Calu3 (cell line): ENCODE data around the gene GPR183. TPM values are rescaled to one million over a fixed set of nuclear protein-coding genes. Genes with fewer than 3 reads are reported as not detected.

Experiments used
- BruUV-seq: library from RNA; stranded (reverse); fragments of 400-500 nt; replicated peaks from 2 replicates; lab custom pipeline; 2021; lab: Mats Ljungman, UMichigan
- CTCF ChIA-PET: fragments of 300-600 bp; sonication (Branson Sonifier 250); formaldehyde crosslinking; loops from one replicate; lab custom pipeline; 2022; ENCODE audit warnings: antibody characterized with exemption; lab: Charles Lee
- DNase-seq: peaks from one replicate; pipeline ENCODE4 v3.0.0; 2022
- H3K27ac Mint-ChIP-seq: one replicate; pipeline ENCODE4 v1.8.0; 2022; ENCODE audit warnings: mixed read lengths; ENCODE audit not compliant: unreplicated experiment
- H3K27me3 Mint-ChIP-seq: one replicate; pipeline ENCODE4 v1.8.0; 2022; ENCODE audit warnings: mixed read lengths; ENCODE audit not compliant: unreplicated experiment
- H3K36me3 Mint-ChIP-seq: one replicate; pipeline ENCODE4 v1.8.0; 2022; ENCODE audit warnings: mild to moderate bottlenecking, moderate library complexity, mixed read lengths; ENCODE audit not compliant: insufficient read depth, unreplicated experiment
- H3K4me1 Mint-ChIP-seq: one replicate; pipeline ENCODE4 v1.8.0; 2022; ENCODE audit warnings: mild to moderate bottlenecking, low read depth, mixed read lengths; ENCODE audit not compliant: unreplicated experiment
- H3K4me3 Mint-ChIP-seq: one replicate; pipeline ENCODE4 v1.8.0; 2022; ENCODE audit warnings: mild to moderate bottlenecking, low read depth, moderate library complexity, mixed read lengths; ENCODE audit not compliant: unreplicated experiment
- H3K9me3 Mint-ChIP-seq: one replicate; pipeline ENCODE4 v1.8.0; 2022; ENCODE audit warnings: low read depth, mixed read lengths; ENCODE audit not compliant: unreplicated experiment
- intact Hi-C: fragments of 100-400 bp; cut with micrococcal nuclease; formaldehyde crosslinking; loops from one replicate; pipeline ENCODE4 v1.10.0; 2022; ENCODE audit not compliant: unreplicated experiment
- total RNA-seq: library from RNA; stranded (reverse); gene quantifications from 2 replicates; pipeline ENCODE4 v1.2.3, GENCODE V29; 2022
- TF ChIP-seq, protein P1 (sequence below): fragments of 200-600 bp; IDR thresholded peaks from one replicate; pipeline ENCODE4 v1.8.0; 2022; ENCODE audit warnings: antibody characterized with exemption; ENCODE audit not compliant: unreplicated experiment

GPR183 gene
- total RNA-seq, 1 experiment from 2014 or later = not detected

DNA sequence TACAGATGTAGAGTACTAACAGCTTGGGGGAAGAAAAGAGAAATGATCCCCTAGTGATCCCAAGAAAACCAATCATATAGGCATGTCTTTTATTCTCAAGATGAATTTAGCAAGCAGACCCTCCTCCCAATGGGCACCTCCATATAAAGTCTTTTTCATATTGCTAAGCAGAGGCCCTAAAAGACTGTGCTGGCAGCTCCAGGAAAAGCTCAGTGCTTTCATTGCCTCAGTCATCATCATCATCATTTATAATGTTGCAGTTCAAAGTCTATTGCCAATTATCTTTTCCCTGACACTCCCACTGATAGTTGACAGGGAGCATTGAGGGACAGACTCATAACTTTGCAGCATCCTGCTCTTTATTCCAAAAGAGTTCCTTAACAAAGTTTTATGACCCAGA is 13.0 kb downstream of the GPR183 start:
- H3K27ac Mint-ChIP-seq = no peak overlapping the region
- TF ChIP-seq, protein P1, sequence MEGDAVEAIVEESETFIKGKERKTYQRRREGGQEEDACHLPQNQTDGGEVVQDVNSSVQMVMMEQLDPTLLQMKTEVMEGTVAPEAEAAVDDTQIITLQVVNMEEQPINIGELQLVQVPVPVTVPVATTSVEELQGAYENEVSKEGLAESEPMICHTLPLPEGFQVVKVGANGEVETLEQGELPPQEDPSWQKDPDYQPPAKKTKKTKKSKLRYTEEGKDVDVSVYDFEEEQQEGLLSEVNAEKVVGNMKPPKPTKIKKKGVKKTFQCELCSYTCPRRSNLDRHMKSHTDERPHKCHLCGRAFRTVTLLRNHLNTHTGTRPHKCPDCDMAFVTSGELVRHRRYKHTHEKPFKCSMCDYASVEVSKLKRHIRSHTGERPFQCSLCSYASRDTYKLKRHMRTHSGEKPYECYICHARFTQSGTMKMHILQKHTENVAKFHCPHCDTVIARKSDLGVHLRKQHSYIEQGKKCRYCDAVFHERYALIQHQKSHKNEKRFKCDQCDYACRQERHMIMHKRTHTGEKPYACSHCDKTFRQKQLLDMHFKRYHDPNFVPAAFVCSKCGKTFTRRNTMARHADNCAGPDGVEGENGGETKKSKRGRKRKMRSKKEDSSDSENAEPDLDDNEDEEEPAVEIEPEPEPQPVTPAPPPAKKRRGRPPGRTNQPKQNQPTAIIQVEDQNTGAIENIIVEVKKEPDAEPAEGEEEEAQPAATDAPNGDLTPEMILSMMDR = no peak
- H3K4me3 Mint-ChIP-seq = no peak overlapping the region
- no peaks in the 10 kb centered on the region for H3K36me3 Mint-ChIP-seq
- no peaks in the 10 kb centered on the region for H3K27me3 Mint-ChIP-seq
- no peak for DNase-seq
- CTCF ChIA-PET = no interaction called here
- H3K9me3 Mint-ChIP-seq = no peaks in the 10 kb centered on the region
- intact Hi-C loops = no loop called here
- no peaks in the 10 kb centered on the region for H3K4me1 Mint-ChIP-seq
- BruUV-seq = no TSS peak

DNA sequence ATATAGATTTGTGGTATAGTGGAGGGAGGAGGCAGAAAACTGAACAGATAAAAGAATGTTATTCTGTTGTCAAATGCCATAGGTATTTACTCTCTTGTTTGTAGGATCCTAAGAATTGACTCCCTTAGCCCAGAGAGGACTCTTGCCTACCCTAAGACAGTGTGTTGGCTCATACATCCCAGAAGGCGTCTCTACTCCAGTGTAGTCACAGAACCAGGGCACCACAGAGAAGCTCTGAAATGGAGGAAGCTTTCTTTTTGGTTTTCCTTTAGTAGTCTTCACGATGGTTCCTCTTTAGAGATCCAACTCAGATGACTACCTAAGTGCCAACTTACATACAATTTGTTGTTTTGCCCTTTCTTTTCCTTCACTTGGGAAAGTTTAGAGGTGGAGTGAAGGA is 14.0 kb downstream of the GPR183 start:
- H3K36me3 Mint-ChIP-seq = no peaks in the 10 kb centered on the region

DNA sequence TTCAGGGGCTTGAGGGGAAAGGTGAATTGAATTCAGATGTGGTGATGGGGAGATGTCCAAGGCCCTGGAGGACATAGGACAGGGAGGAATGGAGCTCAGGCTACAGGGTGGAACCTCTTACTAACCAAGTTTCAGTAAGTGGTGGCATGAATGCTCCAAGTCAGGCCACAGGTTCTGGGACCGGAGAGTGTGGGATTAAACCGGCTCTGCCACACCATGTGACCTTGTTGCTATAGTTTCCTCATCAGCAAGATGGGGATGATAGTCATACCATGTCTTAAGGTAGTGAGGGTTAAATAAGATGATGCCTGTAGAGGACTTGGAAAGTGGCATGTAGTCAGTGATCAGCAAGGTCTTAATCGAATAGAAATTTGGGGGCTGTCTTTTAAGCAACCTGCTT is 16.3 kb downstream of the GPR183 start:
- CTCF ChIA-PET = no interaction called here
- Mint-ChIP-seq H3K27me3 (no peaks in the 10 kb centered on the region), H3K4me3 (no peak overlapping the region), H3K36me3 (no peaks in the 10 kb centered on the region), H3K27ac (no peak overlapping the region), H3K9me3 (no peaks in the 10 kb centered on the region), H3K4me1 (no peaks in the 10 kb centered on the region)
- intact Hi-C loops = no loop called here
- DNase-seq = no peak
- TF ChIP-seq, protein P1 = no peak
- no TSS peak for BruUV-seq

More for the DNA sequence above, 14.0 kb downstream of the GPR183 start:
- TF ChIP-seq, protein P1 = no peak
- Mint-ChIP-seq H3K9me3 (no peaks in the 10 kb centered on the region), H3K27ac (no peak overlapping the region), H3K4me1 (no peaks in the 10 kb centered on the region), H3K4me3 (no peak overlapping the region), H3K27me3 (no peaks in the 10 kb centered on the region)
- no TSS peak for BruUV-seq
- intact Hi-C loops = no loop called here
- no peak for DNase-seq
- CTCF ChIA-PET = interaction anchor here (0.6 kb wide), 1 partner anchor 261 kb away, joined by 9 read pairs; no protein-coding TSS in a partner anchor

DNA sequence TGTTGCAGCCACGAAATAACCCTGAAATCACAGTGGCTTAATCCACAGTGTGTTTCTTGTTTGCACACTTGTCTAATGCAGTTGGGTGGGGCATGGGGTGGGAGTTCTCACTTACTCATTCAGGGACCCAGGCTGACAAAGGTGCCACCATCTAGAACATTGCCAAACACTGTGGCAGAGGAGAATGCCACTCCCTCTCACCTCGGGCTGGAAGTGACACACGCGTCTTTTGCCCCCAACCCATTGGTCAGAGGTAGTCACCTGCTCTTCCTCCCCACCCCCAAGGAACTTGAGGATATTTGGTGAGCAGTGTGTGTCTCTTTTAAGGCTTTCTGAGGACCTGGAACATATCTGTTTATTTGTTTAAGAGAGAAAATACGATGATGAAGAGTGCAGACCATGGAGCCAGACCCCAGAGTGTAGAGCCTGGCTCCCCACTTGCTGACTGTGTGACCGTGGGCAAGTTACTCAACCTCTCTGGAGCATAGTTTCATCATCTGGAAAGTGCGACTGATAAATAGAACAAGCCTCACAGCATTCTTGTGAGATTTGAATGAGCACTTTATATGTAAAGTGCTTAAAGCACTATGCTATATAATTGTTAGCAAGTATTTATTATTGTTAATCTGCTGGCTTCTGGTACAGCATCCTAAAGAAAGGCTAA is 17.4 kb downstream of the GPR183 start:
- intact Hi-C loops = no loop called here
- Mint-ChIP-seq H3K36me3 (no peaks in the 10 kb centered on the region), H3K4me1 (no peaks in the 10 kb centered on the region), H3K9me3 (no peaks in the 10 kb centered on the region), H3K4me3 (no peak overlapping the region), H3K27ac (no peak overlapping the region), H3K27me3 (no peaks in the 10 kb centered on the region)
- CTCF ChIA-PET = no interaction called here
- TF ChIP-seq, protein P1 = no peak
- DNase-seq = no peak
- no TSS peak for BruUV-seq
